GM23338 (cell line): ENCODE data around the gene PHTF1.

Source experiments
- CREB1 ChIP-seq: fragments of 250-450 bp; sonication (Bioruptor Pico); IDR thresholded peaks from 2 replicates; pipeline ENCODE4 v1.5.0; 2020; ENCODE audit warnings: low read depth, mild to moderate bottlenecking, moderate library complexity
- CTCF ChIP-seq, 2 experiments: fragments of 200-600 bp in 1 of 2; sonication (generic) in 1 of 2; conservative IDR thresholded peaks; 2 replicates each; pipeline versions ENCODE4 v1.5.1 to v1.6.1; 2016 to 2017; ENCODE audit warnings: antibody characterized with exemption in 2 of 2, low read depth in 2 of 2, mild to moderate bottlenecking in 2 of 2, moderate library complexity in 1 of 2
- EZH2 ChIP-seq: fragments of 200-600 bp; sonication (generic); IDR thresholded peaks from one replicate; pipeline ENCODE4 v1.8.0; 2017; ENCODE audit warnings: antibody characterized with exemption, mild to moderate bottlenecking, low read depth; ENCODE audit not compliant: unreplicated experiment
- EZH2phosphoT487 ChIP-seq: fragments of 200-600 bp; sonication (generic); IDR thresholded peaks from one replicate; pipeline ENCODE4 v1.8.1; 2018; ENCODE audit warnings: antibody characterized with exemption; ENCODE audit not compliant: unreplicated experiment
- JUNB ChIP-seq: IDR thresholded peaks from one replicate; pipeline ENCODE4 v1.6.1; 2016; ENCODE audit warnings: antibody characterized with exemption; ENCODE audit not compliant: unreplicated experiment
- NANOG ChIP-seq: IDR thresholded peaks from 2 replicates; pipeline ENCODE4 v1.6.1; 2016; ENCODE audit warnings: antibody characterized with exemption, borderline replicate concordance
- POLR2AphosphoS5 ChIP-seq: IDR thresholded peaks from 2 replicates; pipeline ENCODE4 v1.6.1; 2016; ENCODE audit warnings: antibody characterized with exemption, low read depth
- ZNF331 ChIP-seq: fragments of 250-450 bp; sonication (Bioruptor Pico); IDR thresholded peaks from 2 replicates; pipeline ENCODE4 v1.5.0; 2020; ENCODE audit warnings: low read depth, mild to moderate bottlenecking, moderate library complexity
- TF ChIP-seq, protein P1 (sequence below): IDR thresholded peaks from one replicate; pipeline ENCODE4 v1.6.1; 2018; ENCODE audit warnings: antibody characterized with exemption; ENCODE audit not compliant: unreplicated experiment

DNA sequence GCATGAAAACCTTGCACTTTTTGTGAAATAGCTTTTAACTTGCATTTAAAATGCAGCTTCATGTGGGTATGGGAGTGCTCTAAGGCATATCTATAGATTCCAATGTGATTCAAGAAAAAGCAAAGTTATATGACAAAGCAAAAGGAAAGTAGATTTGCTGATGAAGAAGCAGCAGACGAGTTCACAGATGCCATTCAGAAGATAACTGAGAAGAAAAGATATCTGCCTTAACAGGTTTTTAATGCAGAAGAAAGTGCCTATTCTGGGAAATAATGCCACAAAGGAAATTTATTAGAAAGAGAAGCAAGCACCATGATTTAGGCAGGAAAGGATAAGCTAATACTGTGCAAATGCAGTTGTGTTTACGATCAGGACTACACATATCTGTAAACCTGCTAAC lies 68.1 kb downstream of the PHTF1 start:
- no peak for TF ChIP-seq EZH2
- TF ChIP-seq CTCF (conservative IDR thresholded peaks at IDR 0.05; ENCODE audit: low read depth in 2 of 2) = no peak
- TF ChIP-seq CREB1 (CRISPR knock-in tag) = no peak
- TF ChIP-seq EZH2phosphoT487 = no peak
- TF ChIP-seq ZNF331 (CRISPR knock-in tag) = no peak
- TF ChIP-seq, protein P1, sequence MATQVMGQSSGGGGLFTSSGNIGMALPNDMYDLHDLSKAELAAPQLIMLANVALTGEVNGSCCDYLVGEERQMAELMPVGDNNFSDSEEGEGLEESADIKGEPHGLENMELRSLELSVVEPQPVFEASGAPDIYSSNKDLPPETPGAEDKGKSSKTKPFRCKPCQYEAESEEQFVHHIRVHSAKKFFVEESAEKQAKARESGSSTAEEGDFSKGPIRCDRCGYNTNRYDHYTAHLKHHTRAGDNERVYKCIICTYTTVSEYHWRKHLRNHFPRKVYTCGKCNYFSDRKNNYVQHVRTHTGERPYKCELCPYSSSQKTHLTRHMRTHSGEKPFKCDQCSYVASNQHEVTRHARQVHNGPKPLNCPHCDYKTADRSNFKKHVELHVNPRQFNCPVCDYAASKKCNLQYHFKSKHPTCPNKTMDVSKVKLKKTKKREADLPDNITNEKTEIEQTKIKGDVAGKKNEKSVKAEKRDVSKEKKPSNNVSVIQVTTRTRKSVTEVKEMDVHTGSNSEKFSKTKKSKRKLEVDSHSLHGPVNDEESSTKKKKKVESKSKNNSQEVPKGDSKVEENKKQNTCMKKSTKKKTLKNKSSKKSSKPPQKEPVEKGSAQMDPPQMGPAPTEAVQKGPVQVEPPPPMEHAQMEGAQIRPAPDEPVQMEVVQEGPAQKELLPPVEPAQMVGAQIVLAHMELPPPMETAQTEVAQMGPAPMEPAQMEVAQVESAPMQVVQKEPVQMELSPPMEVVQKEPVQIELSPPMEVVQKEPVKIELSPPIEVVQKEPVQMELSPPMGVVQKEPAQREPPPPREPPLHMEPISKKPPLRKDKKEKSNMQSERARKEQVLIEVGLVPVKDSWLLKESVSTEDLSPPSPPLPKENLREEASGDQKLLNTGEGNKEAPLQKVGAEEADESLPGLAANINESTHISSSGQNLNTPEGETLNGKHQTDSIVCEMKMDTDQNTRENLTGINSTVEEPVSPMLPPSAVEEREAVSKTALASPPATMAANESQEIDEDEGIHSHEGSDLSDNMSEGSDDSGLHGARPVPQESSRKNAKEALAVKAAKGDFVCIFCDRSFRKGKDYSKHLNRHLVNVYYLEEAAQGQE = no peak
- TF ChIP-seq POLR2AphosphoS5 = no peak
- TF ChIP-seq JUNB = no peak
- no peak for TF ChIP-seq NANOG
